Neural cell (in vitro differentiated cells): ENCODE results near the gene CPZ. TPM values are rescaled to one million over a fixed set of nuclear protein-coding genes. Genes with fewer than 3 reads are reported as not detected.

Source experiments
- H2AFZ ChIP-seq: fragments of 200-600, 300-800 bp; sonication (generic), shearing (Covaris generic); 2 replicates; pipeline ENCODE4 v1.6.0; 2014; ENCODE audit warnings: low read depth, mild to moderate bottlenecking, antibody characterized with exemption, low read length, moderate library complexity
- H3F3A ChIP-seq: fragments of 200-600 bp; shearing (Covaris generic); 2 replicates; pipeline ENCODE4 v1.6.1; 2016; ENCODE audit warnings: mild to moderate bottlenecking, moderate library complexity, mixed read lengths, antibody characterized with exemption, low read length; ENCODE audit not compliant: insufficient read depth, poor library complexity, severe bottlenecking
- H3K27ac ChIP-seq: fragments of 200-600, 300-800 bp; sonication (generic), shearing (Covaris generic); 2 replicates; pipeline ENCODE4 v1.5.1; 2014; ENCODE audit warnings: mild to moderate bottlenecking, low read length, moderate library complexity
- H3K27me3 ChIP-seq: fragments of 300-800, 200-600 bp; sonication (generic), shearing (Covaris generic); 2 replicates; pipeline ENCODE4 v1.6.0; 2014; ENCODE audit warnings: mild to moderate bottlenecking, low read depth, low read length, moderate library complexity; ENCODE audit not compliant: insufficient read depth
- H3K36me3 ChIP-seq: fragments of 300-800, 200-600 bp; sonication (generic), shearing (Covaris generic); 2 replicates; pipeline ENCODE4 v1.5.1; 2014; ENCODE audit warnings: mild to moderate bottlenecking, antibody characterized with exemption, low read length, moderate library complexity; ENCODE audit not compliant: insufficient read depth
- H3K4me2 ChIP-seq: fragments of 300-800, 200-600 bp; sonication (generic), shearing (Covaris generic); 2 replicates; pipeline ENCODE4 v1.6.0; 2014; ENCODE audit warnings: mild to moderate bottlenecking, low read length
- H3K4me3 ChIP-seq: fragments of 300-800, 200-600 bp; sonication (generic), shearing (Covaris generic); 2 replicates; pipeline ENCODE4 v1.5.1; 2014; ENCODE audit warnings: mild to moderate bottlenecking, low read length, moderate library complexity
- H3K79me2 ChIP-seq: fragments of 200-600 bp; shearing (Covaris generic); replicated peaks from 2 replicates; pipeline ENCODE4 v1.6.0; 2014; ENCODE audit warnings: mild to moderate bottlenecking, low read length, moderate library complexity; ENCODE audit not compliant: insufficient read depth
- H3K9ac ChIP-seq: fragments of 300-800, 200-600 bp; sonication (generic), shearing (Covaris generic); 2 replicates; pipeline ENCODE4 v1.6.1; 2016; ENCODE audit warnings: mild to moderate bottlenecking, low read length, mixed read lengths
- H3K9me2 ChIP-seq: fragments of 200-600 bp; shearing (Covaris generic); 2 replicates; pipeline ENCODE4 v1.6.1; 2016; ENCODE audit warnings: mild to moderate bottlenecking, low read length, mixed read lengths; ENCODE audit not compliant: insufficient read depth
- H3K9me3 ChIP-seq: fragments of 200-600, 300-800 bp; sonication (generic), shearing (Covaris generic); 2 replicates; pipeline ENCODE4 v1.6.1; 2016; ENCODE audit warnings: mild to moderate bottlenecking, mixed run types, low read length, moderate library complexity, mixed read lengths
- H4K20me1 ChIP-seq: fragments of 200-600 bp; shearing (Covaris generic); 2 replicates; pipeline ENCODE4 v1.6.1; 2016; ENCODE audit warnings: mild to moderate bottlenecking, mixed run types; ENCODE audit not compliant: insufficient read depth
- EP300 ChIP-seq: fragments of 450-650 bp; conservative IDR thresholded peaks from 2 replicates; pipeline ENCODE4 v1.6.1; 2014; ENCODE audit warnings: antibody characterized with exemption, mild to moderate bottlenecking, moderate library complexity; ENCODE audit not compliant: poor library complexity, severe bottlenecking
- EZH2 ChIP-seq: fragments of 200-600, 300-800 bp; shearing (Covaris generic), sonication (generic); IDR thresholded peaks from 2 replicates; pipeline ENCODE4 v1.6.1; 2014; ENCODE audit warnings: antibody characterized with exemption, low read length, borderline replicate concordance, mild to moderate bottlenecking; ENCODE audit not compliant: insufficient read depth, poor library complexity, severe bottlenecking
- MXI1 ChIP-seq: fragments of 450-650 bp; conservative IDR thresholded peaks from 2 replicates; pipeline ENCODE4 v1.6.1; 2014; ENCODE audit warnings: antibody characterized with exemption, mild to moderate bottlenecking; ENCODE audit not compliant: poor library complexity, severe bottlenecking
- POLR2AphosphoS5 ChIP-seq: IDR thresholded peaks from 2 replicates; pipeline ENCODE4 v1.6.1; 2012
- RAD21 ChIP-seq: fragments of 450-650 bp; conservative IDR thresholded peaks from 2 replicates; pipeline ENCODE4 v1.6.1; 2014; ENCODE audit warnings: antibody characterized with exemption, mild to moderate bottlenecking, moderate library complexity
- SMC3 ChIP-seq: fragments of 450-650 bp; conservative IDR thresholded peaks from 2 replicates; pipeline ENCODE4 v1.6.1; 2014; ENCODE audit warnings: antibody characterized with exemption, mild to moderate bottlenecking, moderate library complexity; ENCODE audit not compliant: poor library complexity
- TAF1 ChIP-seq: IDR thresholded peaks from 2 replicates; pipeline ENCODE4 v1.6.1; 2012; ENCODE audit warnings: low read depth
- polyA plus RNA-seq: library from polyadenylated mRNA; depleted of rRNA; stranded (reverse); fragments of >200 nt; gene quantifications from 2 replicates; pipeline ENCODE4 v1.2.3, GENCODE V29; 2014
- TF ChIP-seq, protein P1 (sequence below): IDR thresholded peaks from 2 replicates; pipeline ENCODE4 v1.6.1; 2012; ENCODE audit warnings: borderline replicate concordance
- TF ChIP-seq, protein P2 (sequence below): fragments of 450-650 bp; IDR thresholded peaks from 2 replicates; pipeline ENCODE4 v1.5.1; 2014; ENCODE audit warnings: antibody characterized with exemption, mild to moderate bottlenecking, moderate library complexity; ENCODE audit not compliant: poor library complexity, severe bottlenecking

The CPZ gene
- polyA plus RNA-seq, 1 donor from 2014 or later: not detected

GRCh38 chr4:8573266-8573665, 19.3 kb upstream of the CPZ start:
- TF ChIP-seq, protein P1, sequence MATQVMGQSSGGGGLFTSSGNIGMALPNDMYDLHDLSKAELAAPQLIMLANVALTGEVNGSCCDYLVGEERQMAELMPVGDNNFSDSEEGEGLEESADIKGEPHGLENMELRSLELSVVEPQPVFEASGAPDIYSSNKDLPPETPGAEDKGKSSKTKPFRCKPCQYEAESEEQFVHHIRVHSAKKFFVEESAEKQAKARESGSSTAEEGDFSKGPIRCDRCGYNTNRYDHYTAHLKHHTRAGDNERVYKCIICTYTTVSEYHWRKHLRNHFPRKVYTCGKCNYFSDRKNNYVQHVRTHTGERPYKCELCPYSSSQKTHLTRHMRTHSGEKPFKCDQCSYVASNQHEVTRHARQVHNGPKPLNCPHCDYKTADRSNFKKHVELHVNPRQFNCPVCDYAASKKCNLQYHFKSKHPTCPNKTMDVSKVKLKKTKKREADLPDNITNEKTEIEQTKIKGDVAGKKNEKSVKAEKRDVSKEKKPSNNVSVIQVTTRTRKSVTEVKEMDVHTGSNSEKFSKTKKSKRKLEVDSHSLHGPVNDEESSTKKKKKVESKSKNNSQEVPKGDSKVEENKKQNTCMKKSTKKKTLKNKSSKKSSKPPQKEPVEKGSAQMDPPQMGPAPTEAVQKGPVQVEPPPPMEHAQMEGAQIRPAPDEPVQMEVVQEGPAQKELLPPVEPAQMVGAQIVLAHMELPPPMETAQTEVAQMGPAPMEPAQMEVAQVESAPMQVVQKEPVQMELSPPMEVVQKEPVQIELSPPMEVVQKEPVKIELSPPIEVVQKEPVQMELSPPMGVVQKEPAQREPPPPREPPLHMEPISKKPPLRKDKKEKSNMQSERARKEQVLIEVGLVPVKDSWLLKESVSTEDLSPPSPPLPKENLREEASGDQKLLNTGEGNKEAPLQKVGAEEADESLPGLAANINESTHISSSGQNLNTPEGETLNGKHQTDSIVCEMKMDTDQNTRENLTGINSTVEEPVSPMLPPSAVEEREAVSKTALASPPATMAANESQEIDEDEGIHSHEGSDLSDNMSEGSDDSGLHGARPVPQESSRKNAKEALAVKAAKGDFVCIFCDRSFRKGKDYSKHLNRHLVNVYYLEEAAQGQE: no peak
- no peak for TF ChIP-seq EZH2
- TF ChIP-seq, protein P2, sequence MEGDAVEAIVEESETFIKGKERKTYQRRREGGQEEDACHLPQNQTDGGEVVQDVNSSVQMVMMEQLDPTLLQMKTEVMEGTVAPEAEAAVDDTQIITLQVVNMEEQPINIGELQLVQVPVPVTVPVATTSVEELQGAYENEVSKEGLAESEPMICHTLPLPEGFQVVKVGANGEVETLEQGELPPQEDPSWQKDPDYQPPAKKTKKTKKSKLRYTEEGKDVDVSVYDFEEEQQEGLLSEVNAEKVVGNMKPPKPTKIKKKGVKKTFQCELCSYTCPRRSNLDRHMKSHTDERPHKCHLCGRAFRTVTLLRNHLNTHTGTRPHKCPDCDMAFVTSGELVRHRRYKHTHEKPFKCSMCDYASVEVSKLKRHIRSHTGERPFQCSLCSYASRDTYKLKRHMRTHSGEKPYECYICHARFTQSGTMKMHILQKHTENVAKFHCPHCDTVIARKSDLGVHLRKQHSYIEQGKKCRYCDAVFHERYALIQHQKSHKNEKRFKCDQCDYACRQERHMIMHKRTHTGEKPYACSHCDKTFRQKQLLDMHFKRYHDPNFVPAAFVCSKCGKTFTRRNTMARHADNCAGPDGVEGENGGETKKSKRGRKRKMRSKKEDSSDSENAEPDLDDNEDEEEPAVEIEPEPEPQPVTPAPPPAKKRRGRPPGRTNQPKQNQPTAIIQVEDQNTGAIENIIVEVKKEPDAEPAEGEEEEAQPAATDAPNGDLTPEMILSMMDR: no peak
- no peak for TF ChIP-seq MXI1
- TF ChIP-seq TAF1: no peak
- no peak for TF ChIP-seq POLR2AphosphoS5
- TF ChIP-seq EP300: no peak
- no peak for TF ChIP-seq RAD21
- no peak for TF ChIP-seq SMC3
- Histone ChIP-seq H2AFZ (no peak overlapping the region), H3K4me3 (no peak overlapping the region), H3K4me2 (no peak overlapping the region), H3K27ac (no peak overlapping the region), H3F3A (no peaks in the 10 kb centered on the region), H3K9me2 (no peaks in the 10 kb centered on the region), H3K9me3 (no peaks in the 10 kb centered on the region), H4K20me1 (no peaks in the 10 kb centered on the region), H3K79me2 (no peaks in the 10 kb centered on the region), H3K36me3 (no peaks in the 10 kb centered on the region), H3K27me3 (peaks cover 7% of the 10 kb centered on the region), H3K9ac (no peak overlapping the region)

DNA sequence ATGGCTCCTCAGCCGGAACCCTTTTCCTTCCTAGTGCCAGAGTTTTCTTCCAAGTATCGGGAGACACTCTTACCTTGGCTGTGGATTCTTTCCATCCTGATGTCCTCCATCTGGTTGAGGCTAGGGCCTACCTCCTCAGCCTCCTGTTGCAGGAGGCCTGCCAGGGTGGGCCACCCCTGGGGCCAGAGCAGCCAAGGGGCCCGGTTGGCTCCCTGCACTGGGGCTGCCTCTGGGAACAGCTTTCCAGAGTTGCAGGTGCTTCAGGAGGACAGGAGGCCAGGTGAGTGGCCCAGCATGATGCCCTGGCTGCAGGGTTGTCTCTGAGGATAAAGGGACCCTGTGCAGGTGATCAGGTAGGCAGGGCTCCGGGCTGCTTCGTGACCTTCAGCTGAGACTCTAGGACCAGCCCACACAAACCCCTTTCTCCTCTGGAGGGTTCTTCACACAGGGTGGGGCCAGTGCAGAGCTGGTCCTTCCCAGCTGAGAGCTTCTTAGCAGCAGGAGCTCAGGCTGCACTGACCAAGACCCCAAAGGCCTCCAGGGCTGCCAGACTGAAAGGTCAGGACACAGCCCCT, 17.7 kb upstream of the CPZ start:
- no peaks in the 10 kb centered on the region for H3K36me3 ChIP-seq
- peaks cover 21% of the 10 kb centered on the region for H3K27me3 ChIP-seq
- H3K79me2 ChIP-seq: no peaks in the 10 kb centered on the region
- H4K20me1 ChIP-seq: no peaks in the 10 kb centered on the region
- no peak overlapping the region for H3K9ac ChIP-seq
- TF ChIP-seq EZH2: no peak
- TF ChIP-seq, protein P2: no peak
- no peaks in the 10 kb centered on the region for H3F3A ChIP-seq
- no peaks in the 10 kb centered on the region for H3K9me3 ChIP-seq
- no peak overlapping the region for H3K27ac ChIP-seq
- H3K4me2 ChIP-seq: no peak overlapping the region
- H3K9me2 ChIP-seq: no peaks in the 10 kb centered on the region
- no peak overlapping the region for H2AFZ ChIP-seq
- H3K4me3 ChIP-seq: no peak overlapping the region
